HG03378 (cell line): ENCODE measurements around the gene PAM.

Experiments used
- ATAC-seq: cut with Tn5 transposase; IDR thresholded peaks from one replicate; pipeline ENCODE4 v1.9.1; 2021; ENCODE audit warnings: mild to moderate bottlenecking, moderate library complexity; ENCODE audit not compliant: unreplicated experiment

Gene PAM

GRCh38 chr5:102807878-102808502, 52.9 kb downstream of the PAM start:
- ATAC-seq: no peak

- no peak for ATAC-seq
Measured at GRCh38 chr5:102809033-102809432, 53.9 kb downstream of the PAM start.

DNA sequence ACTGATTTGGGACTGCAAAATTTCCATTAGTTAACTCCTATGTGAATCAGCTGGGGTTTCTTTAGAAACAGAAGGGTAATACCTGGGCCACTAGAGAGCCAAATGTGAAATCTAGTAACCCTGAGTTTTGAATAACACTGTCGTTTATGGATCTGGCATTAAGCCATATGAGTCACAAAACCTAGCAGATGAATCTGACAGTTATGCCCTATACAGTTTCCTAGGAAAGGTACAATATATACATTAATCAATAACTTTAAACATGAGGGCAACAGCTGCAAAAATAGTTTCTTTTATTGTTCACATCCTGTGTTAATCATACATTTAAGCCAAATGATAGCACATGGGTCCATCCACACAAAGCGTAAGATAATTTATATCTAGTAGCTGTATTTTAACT, 56.9 kb downstream of the PAM start:
- peak; percentile 57 for ATAC-seq

DNA sequence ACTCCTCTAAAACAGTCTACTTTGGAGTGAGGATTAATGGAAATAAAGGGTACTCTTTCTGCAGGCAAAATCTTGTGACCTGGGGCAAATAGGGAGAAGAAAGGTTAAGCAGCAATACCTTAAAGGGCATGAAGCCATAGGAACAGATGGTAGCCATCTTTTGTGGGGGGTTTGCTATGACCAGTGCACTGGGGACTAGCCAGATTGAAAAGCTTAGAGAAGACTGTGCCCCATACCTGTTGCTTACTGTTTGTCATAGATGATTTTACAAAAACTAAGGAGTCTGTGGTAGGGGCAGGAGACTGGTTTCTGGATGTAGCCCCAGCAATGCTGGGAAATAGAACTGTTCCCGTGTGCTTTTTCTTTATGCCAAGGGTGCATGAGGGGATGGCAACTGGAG, 58.6 kb downstream of the PAM start:
- no peak for ATAC-seq

DNA sequence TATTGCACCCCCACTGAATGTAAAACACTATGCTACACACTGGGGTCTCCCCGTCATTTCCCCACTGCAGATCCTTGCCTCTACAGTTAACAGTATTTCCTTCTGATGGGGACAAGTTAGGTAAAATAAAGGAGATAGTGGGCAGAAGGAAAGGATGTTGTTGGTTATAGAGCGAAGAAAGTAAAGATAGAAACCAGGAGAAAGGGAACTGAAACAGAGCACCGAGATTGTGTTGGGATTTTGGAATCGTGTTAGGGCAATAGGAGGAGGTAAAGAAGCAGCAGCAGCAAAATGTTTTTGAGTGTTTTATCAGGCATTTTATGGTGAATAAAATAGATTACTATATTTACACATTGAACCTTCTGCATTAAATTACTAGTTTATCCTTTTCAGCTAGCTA, 60.0 kb downstream of the PAM start:
- ATAC-seq: no peak

- ATAC-seq: no peak
Measured at GRCh38 chr5:102815540-102816332, 60.6 kb downstream of the PAM start.

GRCh38 chr5:102818345-102818744, 63.2 kb downstream of the PAM start:
- no peak for ATAC-seq

DNA sequence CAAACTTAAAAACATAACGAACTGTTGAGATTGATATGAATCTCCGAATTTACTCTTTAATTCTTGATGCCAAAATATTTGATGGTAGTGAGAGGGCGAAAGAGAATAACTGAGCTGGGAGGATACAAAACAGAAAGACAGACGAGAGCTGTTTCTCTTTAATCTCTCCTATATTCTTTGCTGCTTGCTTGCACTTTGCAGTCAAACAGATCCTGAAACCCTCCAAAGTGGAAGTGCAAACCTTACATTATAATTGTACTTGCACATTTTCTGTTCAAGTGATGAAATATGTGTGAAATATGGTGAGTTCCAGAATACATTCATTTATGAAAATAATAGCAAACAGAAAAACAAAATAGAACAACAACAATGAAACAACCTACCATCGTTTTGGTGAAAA, 63.8 kb downstream of the PAM start:
- ATAC-seq: peak; percentile 41

- ATAC-seq: no peak
Measured at GRCh38 chr5:102819634-102820033, 64.5 kb downstream of the PAM start.

GRCh38 chr5:102823441-102823874, 68.4 kb downstream of the PAM start:
- ATAC-seq: no peak

DNA sequence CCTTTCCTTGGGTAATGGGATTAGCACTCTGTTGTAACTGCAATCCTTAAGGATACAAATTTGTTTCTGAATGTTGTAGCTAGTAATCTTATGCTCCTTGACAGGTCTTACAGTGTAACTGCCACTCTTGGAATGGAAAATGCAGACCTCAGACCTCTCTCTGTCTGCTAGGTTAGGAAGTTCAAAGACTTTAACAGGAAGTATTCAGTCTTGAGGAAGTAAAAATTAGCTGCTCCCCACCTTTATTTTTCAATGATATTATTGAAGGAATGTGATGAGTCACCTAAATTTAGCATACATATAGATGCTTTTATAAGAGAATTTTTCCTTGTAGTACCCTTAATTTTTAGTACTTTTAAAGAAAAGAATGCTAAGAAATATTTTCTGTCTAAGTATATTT, 71.5 kb downstream of the PAM start:
- ATAC-seq: no peak

DNA sequence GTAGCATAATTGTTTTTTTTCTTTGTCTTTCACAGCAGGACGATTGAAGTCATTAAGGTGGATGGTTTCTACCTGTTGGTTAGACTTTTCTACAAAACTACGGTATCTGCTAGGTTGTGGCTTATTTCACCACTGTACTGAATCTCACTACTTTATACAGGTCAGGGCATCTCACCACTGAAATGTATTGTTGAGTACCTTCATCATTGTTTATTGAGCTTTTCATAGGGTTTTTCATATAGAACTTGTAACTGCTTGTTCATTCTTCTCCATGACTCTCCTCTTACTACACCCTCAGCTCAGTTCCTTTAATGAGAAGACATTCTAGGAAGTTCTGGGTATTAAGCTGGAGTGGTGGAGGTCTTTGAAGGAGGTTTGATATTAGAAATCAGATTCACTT, 75.1 kb downstream of the PAM start:
- no peak for ATAC-seq

GRCh38 chr5:102832445-102832844, 77.3 kb downstream of the PAM start:
- peak; percentile 64 for ATAC-seq

DNA sequence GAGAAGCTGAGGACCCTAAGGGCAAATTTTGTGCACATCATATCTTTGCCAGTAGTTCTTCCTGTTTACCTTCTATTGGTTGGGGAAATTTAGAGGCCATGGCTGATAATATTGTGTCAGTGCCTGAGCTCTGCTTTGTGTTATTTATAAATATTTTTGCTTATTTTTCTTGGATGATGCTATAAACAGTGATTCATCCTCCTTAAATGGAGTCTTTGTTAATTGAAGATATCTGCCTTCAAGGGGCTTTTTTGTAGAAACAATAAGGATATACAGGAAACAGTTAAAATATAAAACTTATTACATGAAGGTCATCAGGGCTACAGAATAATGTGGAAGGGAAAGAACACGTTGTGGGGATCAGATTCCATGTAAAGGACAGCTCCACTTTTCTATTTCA, 78.0 kb downstream of the PAM start:
- ATAC-seq: no peak

GRCh38 chr5:102834438-102834964, 79.4 kb downstream of the PAM start:
- ATAC-seq: no peak

DNA sequence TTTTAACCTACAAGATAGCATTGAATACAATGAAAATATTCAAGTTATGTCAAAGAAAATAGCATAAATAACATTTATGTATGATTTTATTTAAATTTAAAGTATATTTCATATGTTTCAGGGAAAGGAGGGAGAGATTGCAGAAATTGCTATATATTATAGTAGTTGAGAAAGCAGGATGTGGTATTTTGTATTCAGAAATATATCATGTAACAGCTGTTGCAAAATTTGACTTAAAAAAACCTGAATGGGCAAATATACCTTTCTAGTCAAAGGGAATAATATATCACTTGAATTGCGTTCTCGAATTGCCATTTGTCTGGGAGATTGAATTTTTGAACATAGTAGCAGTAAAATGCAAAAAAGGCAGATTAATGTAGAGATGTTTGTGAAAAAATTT, 80.6 kb downstream of the PAM start:
- no peak for ATAC-seq

GRCh38 chr5:102841021-102841420, 85.9 kb downstream of the PAM start:
- ATAC-seq: no peak

GRCh38 chr5:102843997-102844396, 88.9 kb downstream of the PAM start:
- ATAC-seq: no peak

GRCh38 chr5:102845041-102845440, 89.9 kb downstream of the PAM start:
- ATAC-seq: no peak

GRCh38 chr5:102850503-102850902, 95.4 kb downstream of the PAM start:
- ATAC-seq: no peak

DNA sequence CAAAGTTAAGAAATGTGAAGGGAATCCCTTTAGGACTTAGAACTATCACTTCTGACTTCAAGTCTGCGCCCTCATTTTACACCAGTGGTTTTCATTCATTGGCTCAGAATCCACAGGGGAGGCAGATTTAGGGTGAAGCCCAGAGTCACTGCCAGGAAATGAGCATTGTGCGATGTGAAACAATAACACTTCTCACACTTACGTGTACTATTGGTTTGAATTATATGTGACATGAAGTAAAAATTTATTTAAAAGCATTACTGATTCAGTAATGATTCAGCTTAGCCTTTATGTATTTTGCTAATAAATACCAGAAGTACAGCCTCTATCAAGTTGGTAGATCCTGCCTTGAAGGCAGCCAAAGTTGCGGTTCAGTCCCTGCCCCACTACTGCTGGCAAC, 98.6 kb downstream of the PAM start:
- ATAC-seq: no peak

DNA sequence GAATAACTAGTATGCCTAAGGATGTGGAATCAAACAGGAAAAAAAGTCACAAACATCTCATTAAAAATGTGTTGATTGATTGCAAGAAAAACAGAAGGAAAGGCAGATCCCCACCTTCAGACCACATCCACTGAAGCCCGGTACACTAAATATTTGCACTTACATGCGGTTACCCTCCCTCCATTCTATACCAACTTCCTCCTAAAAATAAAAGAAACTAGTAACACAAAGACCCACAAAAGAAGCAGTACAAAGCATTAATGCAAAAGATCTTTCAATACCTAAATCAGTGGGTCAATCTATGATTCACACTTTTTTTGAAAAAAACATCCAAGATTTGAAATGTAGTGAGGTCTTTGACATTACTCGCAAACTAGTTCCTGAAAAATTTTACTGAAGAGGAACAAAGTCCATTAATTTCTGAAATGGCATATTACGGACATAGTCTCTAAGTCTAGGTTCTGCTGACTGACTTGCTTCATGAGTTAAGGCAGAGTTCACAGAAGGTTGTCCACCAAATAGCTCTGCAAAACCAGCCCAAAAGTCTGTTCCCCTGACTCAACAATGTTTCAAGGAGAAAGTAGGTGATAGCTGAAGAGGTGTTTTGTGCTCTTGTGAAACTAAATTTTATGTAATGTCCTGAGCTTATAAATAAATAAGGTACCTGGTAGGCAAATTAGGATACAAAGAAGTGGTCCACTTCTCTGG, 100.7 kb downstream of the PAM start:
- no peak for ATAC-seq
